ENCODE results near the gene RMRP. TPM values are rescaled to one million over a fixed set of nuclear protein-coding genes. Genes with fewer than 3 reads are reported as not detected.

The RMRP gene
- total and polyA plus RNA-seq, 7 experiments from 2014 or later = 49.2 to 11,273 (median 7,741) TPM; not detected in 1

- Histone ChIP-seq H3K36me3 (ENCODE audit: control insufficient read depth in 2 of 3, insufficient read depth in 3 of 3, low read length in 3 of 3) (no peaks in the 10 kb centered on the region), H3K9me3 (ENCODE audit: control insufficient read depth in 2 of 3, low read length in 3 of 3) (no peaks in the 10 kb centered on the region), H3K4me3 (ENCODE audit: low read length) (no peak overlapping the region), H3K4me1 (ENCODE audit: control insufficient read depth in 2 of 2, insufficient read depth in 2 of 2, low read length in 2 of 2) (peaks cover 19 to 35% of the 10 kb centered on the region in 2 donors), H3K27ac (ENCODE audit: low read depth, low read length) (no peak overlapping the region), H3K27me3 (ENCODE audit: control insufficient read depth in 2 of 2, insufficient read depth in 2 of 2, low read length in 2 of 2) (no peaks in the 10 kb centered on the region)
- Mint-ChIP-seq H3K36me3 (peaks cover 3 to 18% (median 6%) of the 10 kb centered on the region in 5 donors), H3K4me3 (no peak overlapping the region), H3K4me1 (peaks cover 34 to 58% (median 47%) of the 10 kb centered on the region in 7 donors), H3K27ac (peak overlapping the region in 4 of 9 donors; percentile 45 to 90 (median 63)), H3K27me3 (no peaks in the 10 kb centered on the region), H3K9me3 (peaks cover 0 to 5% (median 0%) of the 10 kb centered on the region in 11 donors)
- no peak for DNase-seq
- no peak for ATAC-seq
- POLR2A ChIA-PET = interaction anchor here (0.7 to 1.7 kb wide), 6 partner anchors 11 to 56 kb away, joined by 3 to 6 read pairs (median 4); partner anchors contain the start of gene TPM2
- CTCF ChIA-PET = interaction anchor here (1.2 kb wide), 1 partner anchor 23 kb away, joined by 3 read pairs; the partner anchor contains the start of gene CCDC107
- intact Hi-C loops (cut with micrococcal nuclease) = no loop called here
Measured at GRCh38 chr9:35635730-35636129, 22.1 kb downstream of the RMRP start.

GRCh38 chr9:35629597-35629996, 28.2 kb downstream of the RMRP start:
- intact Hi-C loops (cut with micrococcal nuclease) = no loop called here
- Mint-ChIP-seq H3K9me3 (no peaks in the 10 kb centered on the region), H3K4me1 (peaks cover 3 to 13% (median 7%) of the 10 kb centered on the region in 7 donors), H3K27ac (no peak overlapping the region), H3K27me3 (no peaks in the 10 kb centered on the region), H3K36me3 (peaks cover 0 to 1% (median 0%) of the 10 kb centered on the region in 5 donors), H3K4me3 (no peak overlapping the region)
- no peak overlapping the region for H3K4me3 ChIP-seq (ENCODE audit: low read length)
- DNase-seq (no peak), ATAC-seq (no peak)
- no peaks in the 10 kb centered on the region for H3K36me3 ChIP-seq (ENCODE audit: control insufficient read depth in 2 of 3, insufficient read depth in 3 of 3, low read length in 3 of 3)
- H3K4me1 ChIP-seq (ENCODE audit: control insufficient read depth in 2 of 2, insufficient read depth in 2 of 2, low read length in 2 of 2) = no peaks in the 10 kb centered on the region
- CTCF ChIA-PET = interaction anchor here (4.5 kb wide), 1 partner anchor 19 kb away, joined by 17 read pairs; no protein-coding TSS in a partner anchor
- H3K27ac ChIP-seq (ENCODE audit: low read depth, low read length) = no peak overlapping the region
- POLR2A ChIA-PET = interaction anchor here (0.6 to 1.5 kb wide), 5 partner anchors 10 to 61 kb away, joined by 4 to 5 read pairs (median 5); no protein-coding TSS in a partner anchor
- no peaks in the 10 kb centered on the region for H3K27me3 ChIP-seq (ENCODE audit: control insufficient read depth in 2 of 2, insufficient read depth in 2 of 2, low read length in 2 of 2)
- no peaks in the 10 kb centered on the region for H3K9me3 ChIP-seq (ENCODE audit: control insufficient read depth in 2 of 3, low read length in 3 of 3)

- peaks cover 2 to 12% (median 6%) of the 10 kb centered on the region in 7 donors for H3K4me1 Mint-ChIP-seq
- no peaks in the 10 kb centered on the region for H3K4me1 ChIP-seq (ENCODE audit: control insufficient read depth in 2 of 2, insufficient read depth in 2 of 2, low read length in 2 of 2)
- no peak overlapping the region for H3K4me3 ChIP-seq (ENCODE audit: low read length)
- H3K36me3 Mint-ChIP-seq = no peaks in the 10 kb centered on the region
- H3K4me3 Mint-ChIP-seq = no peak overlapping the region
- no peaks in the 10 kb centered on the region for H3K27me3 Mint-ChIP-seq
- H3K27ac ChIP-seq (ENCODE audit: low read depth, low read length) = no peak overlapping the region
- intact Hi-C loops (cut with micrococcal nuclease) = no loop called here
- H3K27me3 ChIP-seq (ENCODE audit: control insufficient read depth in 2 of 2, insufficient read depth in 2 of 2, low read length in 2 of 2) = no peaks in the 10 kb centered on the region
- H3K36me3 ChIP-seq (ENCODE audit: control insufficient read depth in 2 of 3, insufficient read depth in 3 of 3, low read length in 3 of 3) = no peaks in the 10 kb centered on the region
- H3K9me3 Mint-ChIP-seq = no peaks in the 10 kb centered on the region
- ATAC-seq (no peak), DNase-seq (no peak)
- H3K27ac Mint-ChIP-seq = no peak overlapping the region
- POLR2A ChIA-PET = interaction anchor here (0.5 to 1.5 kb wide), 6 partner anchors 9 to 62 kb away, joined by 3 to 5 read pairs (median 4); no protein-coding TSS in a partner anchor
- CTCF ChIA-PET = interaction anchor here (0.6 to 4.5 kb wide), 4 partner anchors 17 to 262 kb away, joined by 3 to 17 read pairs (median 3); no protein-coding TSS in a partner anchor
- H3K9me3 ChIP-seq (ENCODE audit: control insufficient read depth in 2 of 3, low read length in 3 of 3) = no peaks in the 10 kb centered on the region
Measured at GRCh38 chr9:35628389-35628991, 29.3 kb downstream of the RMRP start.

GRCh38 chr9:35627575-35627974, 30.2 kb downstream of the RMRP start:
- H3K27ac ChIP-seq (ENCODE audit: low read depth, low read length) = no peak overlapping the region
- no peaks in the 10 kb centered on the region for H3K9me3 Mint-ChIP-seq
- ChIA-PET POLR2A (no interaction called here), CTCF (interaction anchor here (4.5 kb wide), 1 partner anchor 16 kb away, joined by 17 read pairs; no protein-coding TSS in a partner anchor)
- H3K36me3 Mint-ChIP-seq = no peaks in the 10 kb centered on the region
- DNase-seq = no peak
- H3K4me3 Mint-ChIP-seq = no peak overlapping the region
- intact Hi-C loops (cut with micrococcal nuclease) = no loop called here
- H3K36me3 ChIP-seq (ENCODE audit: control insufficient read depth in 2 of 3, insufficient read depth in 3 of 3, low read length in 3 of 3) = no peaks in the 10 kb centered on the region
- H3K4me1 Mint-ChIP-seq = peaks cover 2 to 12% (median 6%) of the 10 kb centered on the region in 7 donors
- H3K4me1 ChIP-seq (ENCODE audit: control insufficient read depth in 2 of 2, insufficient read depth in 2 of 2, low read length in 2 of 2) = no peaks in the 10 kb centered on the region
- no peak overlapping the region for H3K4me3 ChIP-seq (ENCODE audit: low read length)
- no peak overlapping the region for H3K27ac Mint-ChIP-seq
- no peaks in the 10 kb centered on the region for H3K9me3 ChIP-seq (ENCODE audit: control insufficient read depth in 2 of 3, low read length in 3 of 3)
- ATAC-seq = no peak
- no peaks in the 10 kb centered on the region for H3K27me3 ChIP-seq (ENCODE audit: control insufficient read depth in 2 of 2, insufficient read depth in 2 of 2, low read length in 2 of 2)
- H3K27me3 Mint-ChIP-seq = no peaks in the 10 kb centered on the region

GRCh38 chr9:35619800-35620158, 38.0 kb downstream of the RMRP start:
- H3K27me3 ChIP-seq (ENCODE audit: control insufficient read depth in 2 of 2, insufficient read depth in 2 of 2, low read length in 2 of 2) = no peaks in the 10 kb centered on the region
- no peak overlapping the region for H3K27ac ChIP-seq (ENCODE audit: low read depth, low read length)
- DNase-seq = no peak
- CTCF ChIA-PET = interaction anchor here (0.9 to 12.7 kb wide), 4 partner anchors 13 to 72 kb away, joined by 3 to 118 read pairs (median 40); partner anchors contain the start of genes CCDC107, RMRP and SIT1
- no peak for ATAC-seq
- no peaks in the 10 kb centered on the region for H3K27me3 Mint-ChIP-seq
- H3K4me1 Mint-ChIP-seq = peaks cover 33 to 44% (median 39%) of the 10 kb centered on the region in 7 donors
- H3K9me3 Mint-ChIP-seq = no peaks in the 10 kb centered on the region
- H3K4me3 Mint-ChIP-seq = peak overlapping the region in 5 of 10 donors; percentile 18 to 86 (median 63)
- POLR2A ChIA-PET = interaction anchor here (0.7 to 1.7 kb wide), 8 partner anchors 9 to 262 kb away, joined by 3 to 5 read pairs (median 4); partner anchors contain the start of genes CCDC107, CREB3, RMRP and TLN1
- intact Hi-C loops (cut with micrococcal nuclease) = loop anchor here in 1 of 2 donors (5.0 kb wide), 1 partner anchor 263 kb away; no protein-coding TSS in a partner anchor
- no peaks in the 10 kb centered on the region for H3K36me3 ChIP-seq (ENCODE audit: control insufficient read depth in 2 of 3, insufficient read depth in 3 of 3, low read length in 3 of 3)
- H3K36me3 Mint-ChIP-seq = peaks cover 0 to 2% (median 0%) of the 10 kb centered on the region in 5 donors
- no peaks in the 10 kb centered on the region for H3K9me3 ChIP-seq (ENCODE audit: control insufficient read depth in 2 of 3, low read length in 3 of 3)
- no peak overlapping the region for H3K4me3 ChIP-seq (ENCODE audit: low read length)
- H3K27ac Mint-ChIP-seq = peak overlapping the region in 6 of 9 donors; percentile 43 to 92 (median 74)
- H3K4me1 ChIP-seq (ENCODE audit: control insufficient read depth in 2 of 2, insufficient read depth in 2 of 2, low read length in 2 of 2) = peaks cover 27 to 36% of the 10 kb centered on the region in 2 donors

- ChIA-PET POLR2A (interaction anchor here (1.0 to 1.7 kb wide), 9 partner anchors 10 to 113 kb away, joined by 3 to 5 read pairs (median 4); partner anchors contain the start of genes CCDC107, CREB3, RMRP and TLN1), CTCF (interaction anchor here (0.9 to 12.7 kb wide), 4 partner anchors 14 to 73 kb away, joined by 3 to 118 read pairs (median 40); partner anchors contain the start of genes CCDC107, RMRP and SIT1)
- DNase-seq (peak in 2 of 9 donors; percentile 7 to 42), ATAC-seq (peak; percentile 54)
- Histone ChIP-seq H3K4me3 (ENCODE audit: low read length) (peak overlapping the region; percentile 25), H3K4me1 (ENCODE audit: control insufficient read depth in 2 of 2, insufficient read depth in 2 of 2, low read length in 2 of 2) (peaks cover 27 to 36% of the 10 kb centered on the region in 2 donors), H3K9me3 (ENCODE audit: control insufficient read depth in 2 of 3, low read length in 3 of 3) (no peaks in the 10 kb centered on the region), H3K27me3 (ENCODE audit: control insufficient read depth in 2 of 2, insufficient read depth in 2 of 2, low read length in 2 of 2) (no peaks in the 10 kb centered on the region), H3K36me3 (ENCODE audit: control insufficient read depth in 2 of 3, insufficient read depth in 3 of 3, low read length in 3 of 3) (no peaks in the 10 kb centered on the region), H3K27ac (ENCODE audit: low read depth, low read length) (peak overlapping the region; percentile 38)
- Mint-ChIP-seq H3K36me3 (peaks cover 0 to 2% (median 0%) of the 10 kb centered on the region in 5 donors), H3K4me3 (peak overlapping the region in 8 of 10 donors; percentile 18 to 89 (median 67)), H3K9me3 (no peaks in the 10 kb centered on the region), H3K4me1 (peaks cover 33 to 44% (median 38%) of the 10 kb centered on the region in 7 donors), H3K27me3 (no peaks in the 10 kb centered on the region), H3K27ac (peak overlapping the region in 8 of 9 donors; percentile 45 to 92 (median 87))
- intact Hi-C loops (cut with micrococcal nuclease) = loop anchor here in 1 of 2 donors (5.0 kb wide), 1 partner anchor 263 kb away; no protein-coding TSS in a partner anchor
Measured at GRCh38 chr9:35618854-35619799, 38.7 kb downstream of the RMRP start.

Measured in naive thymus-derived CD4-positive, alpha-beta T cell (primary cell).